ENCODE measurements around the gene GFER. TPM values are rescaled to one million over a fixed set of nuclear protein-coding genes. Genes with fewer than 3 reads are reported as not detected.

GFER gene
- total and polyA plus RNA-seq, 4 donors = 7.4 to 63.5 (median 25.6) TPM

- Histone ChIP-seq H3K27ac (ENCODE audit: low read depth in 1 of 2, low read length in 1 of 2) (no peak overlapping the region), H3K27me3 (ENCODE audit: control insufficient read depth in 3 of 3, insufficient read depth in 3 of 3, low read length in 2 of 3) (no peaks in the 10 kb centered on the region), H3K4me1 (ENCODE audit: control insufficient read depth in 5 of 5, insufficient read depth in 5 of 5, low read length in 5 of 5) (peaks cover 0 to 12% (median 7%) of the 10 kb centered on the region in 5 donors), H3K9me3 (ENCODE audit: control insufficient read depth in 4 of 4, insufficient read depth in 3 of 4, low read length in 3 of 4) (no peaks in the 10 kb centered on the region), H3K4me3 (no peak overlapping the region), H3K9ac (ENCODE audit: insufficient read depth in 1 of 2, low read length in 2 of 2) (no peak overlapping the region), H3K36me3 (ENCODE audit: control insufficient read depth in 4 of 4, insufficient read depth in 4 of 4, low read length in 4 of 4) (peaks cover 0 to 11% (median 0%) of the 10 kb centered on the region in 4 donors)
- ATAC-seq (ENCODE audit: insufficient read depth, low FRiP score) = no peak
- TF ChIP-seq CTCF (IDR thresholded peaks at IDR 0.05; ENCODE audit: control extremely low read depth, extremely low read depth) = no peak
- no peak for DNase-seq
- 91 to 97% methylated on average over 21 of the region's 21 CpGs for WGBS, 2 donors
Observed at GRCh38 chr16:1944612-1945199, 39.3 kb upstream of the GFER start.

DNA sequence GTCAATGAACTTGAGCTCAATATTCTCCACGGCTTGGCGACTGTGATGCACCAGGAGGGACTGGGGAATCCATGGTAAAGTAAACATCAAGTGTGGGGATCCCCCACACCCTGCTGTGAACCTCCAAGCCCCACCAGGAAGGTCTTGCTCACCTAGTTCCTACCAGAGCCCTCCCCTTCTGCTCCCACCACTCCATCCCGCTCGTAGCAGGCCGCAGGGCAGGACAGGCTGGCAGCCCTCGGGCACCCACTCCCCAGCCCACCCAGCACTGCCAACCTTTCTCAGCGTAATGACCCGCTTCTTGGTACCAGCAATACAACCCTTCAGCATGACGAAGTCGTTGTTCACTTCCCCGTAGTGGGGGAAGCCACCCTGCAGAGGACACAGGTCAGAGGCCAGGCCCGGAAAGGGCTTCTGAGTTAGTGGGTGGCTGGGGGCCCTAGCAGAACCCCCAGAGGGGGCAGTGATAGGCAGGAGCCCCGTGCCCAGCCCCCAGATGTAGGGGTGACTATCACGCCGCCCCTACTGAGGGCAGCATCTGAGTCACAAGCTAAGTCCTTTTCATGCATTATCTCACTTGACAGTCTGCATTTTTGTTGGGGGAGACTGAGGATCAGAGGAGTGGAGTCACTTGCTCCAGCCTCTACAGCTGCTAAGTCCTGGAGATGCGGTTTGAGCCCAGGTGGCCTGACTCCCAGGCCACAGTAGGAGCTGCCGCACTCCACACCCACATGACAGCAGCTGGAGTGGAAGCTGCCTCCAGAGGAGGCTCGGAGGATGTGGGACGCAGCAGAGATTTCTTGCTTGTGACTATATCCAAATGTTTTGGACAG is 38.2 kb upstream of the GFER start:
- peaks cover 0 to 5% (median 0%) of the 10 kb centered on the region in 4 donors for H3K36me3 ChIP-seq (ENCODE audit: control insufficient read depth in 4 of 4, insufficient read depth in 4 of 4, low read length in 4 of 4)
- H3K9ac ChIP-seq (ENCODE audit: insufficient read depth in 1 of 2, low read length in 2 of 2) = no peak overlapping the region
- H3K9me3 ChIP-seq (ENCODE audit: control insufficient read depth in 4 of 4, insufficient read depth in 3 of 4, low read length in 3 of 4) = no peaks in the 10 kb centered on the region
- H3K4me3 ChIP-seq = no peak overlapping the region
- no peak for ATAC-seq (ENCODE audit: insufficient read depth, low FRiP score)
- no peak for TF ChIP-seq CTCF (IDR thresholded peaks at IDR 0.05; ENCODE audit: control extremely low read depth, extremely low read depth)
- H3K27ac ChIP-seq (ENCODE audit: low read depth in 1 of 2, low read length in 1 of 2) = no peak overlapping the region
- 83 to 89% methylated on average over 19 of the region's 19 CpGs for WGBS, 2 donors
- H3K4me1 ChIP-seq (ENCODE audit: control insufficient read depth in 5 of 5, insufficient read depth in 5 of 5, low read length in 5 of 5) = peaks cover 0 to 12% (median 7%) of the 10 kb centered on the region in 5 donors
- H3K27me3 ChIP-seq (ENCODE audit: control insufficient read depth in 3 of 3, insufficient read depth in 3 of 3, low read length in 2 of 3) = no peaks in the 10 kb centered on the region
- no peak for DNase-seq

DNA sequence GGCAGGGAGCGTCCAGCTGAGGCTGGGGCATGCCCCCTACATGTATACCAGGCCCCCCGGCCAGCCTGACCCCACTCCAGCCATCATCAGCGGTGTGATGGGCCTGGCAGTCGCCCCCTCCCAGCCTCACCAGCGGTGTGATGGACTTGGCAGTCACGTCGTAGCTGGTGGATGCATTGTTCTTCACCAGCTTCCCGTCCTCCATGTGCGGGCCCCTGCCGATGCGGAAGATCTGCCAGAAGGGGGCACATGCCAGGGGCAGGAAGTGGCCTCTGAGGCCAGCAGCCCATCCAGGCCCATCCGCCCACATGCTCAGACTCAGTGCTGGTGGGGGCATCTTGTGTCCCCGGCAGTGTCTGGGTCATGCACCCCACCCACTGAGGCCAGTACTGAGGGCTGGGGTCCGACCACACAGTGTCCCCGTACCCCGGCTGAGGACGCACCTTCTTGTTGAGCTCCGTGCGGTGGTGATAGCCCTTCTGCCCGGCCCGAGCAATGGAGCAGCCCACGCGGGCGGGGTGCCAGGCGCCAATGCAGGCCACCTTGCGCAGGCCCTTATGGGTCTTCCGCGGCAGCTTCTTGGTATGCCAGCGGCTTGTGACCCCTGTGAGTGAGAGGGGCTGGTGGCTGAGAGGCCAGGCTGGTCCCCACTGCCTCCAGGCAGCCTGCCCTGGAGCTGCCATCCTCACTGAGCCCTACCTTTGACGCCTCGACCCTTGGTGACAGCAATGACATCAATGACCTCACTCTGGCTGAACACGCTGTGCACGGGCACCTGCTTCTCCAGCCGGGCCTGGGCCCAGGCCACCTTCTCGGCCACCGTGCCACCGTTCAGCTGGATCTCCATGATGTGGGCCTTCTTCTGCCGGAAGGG is 37.3 kb upstream of the GFER start:
- Histone ChIP-seq H3K4me3 (no peak overlapping the region), H3K9me3 (ENCODE audit: control insufficient read depth in 4 of 4, insufficient read depth in 3 of 4, low read length in 3 of 4) (no peaks in the 10 kb centered on the region), H3K27ac (ENCODE audit: low read depth in 1 of 2, low read length in 1 of 2) (no peak overlapping the region), H3K27me3 (ENCODE audit: control insufficient read depth in 3 of 3, insufficient read depth in 3 of 3, low read length in 2 of 3) (no peaks in the 10 kb centered on the region), H3K4me1 (ENCODE audit: control insufficient read depth in 5 of 5, insufficient read depth in 5 of 5, low read length in 5 of 5) (peaks cover 0 to 10% (median 5%) of the 10 kb centered on the region in 5 donors), H3K36me3 (ENCODE audit: control insufficient read depth in 4 of 4, insufficient read depth in 4 of 4, low read length in 4 of 4) (no peaks in the 10 kb centered on the region), H3K9ac (ENCODE audit: insufficient read depth in 1 of 2, low read length in 2 of 2) (no peak overlapping the region)
- DNase-seq = no peak
- WGBS, 2 donors = 84 to 88% methylated on average over 38 of the region's 38 CpGs
- TF ChIP-seq CTCF (IDR thresholded peaks at IDR 0.05; ENCODE audit: control extremely low read depth, extremely low read depth) = no peak
- no peak for ATAC-seq (ENCODE audit: insufficient read depth, low FRiP score)
